DMS153 (cell line): ENCODE results near the gene GPX3.

Experiments used
- DNase-seq: peaks from one replicate; lab custom pipeline; 2025; lab: John Stamatoyannopoulos, UW

The GPX3 gene

GRCh38 chr5:151034422-151035379, 14.3 kb downstream of the GPX3 start:
- no peak for DNase-seq

- DNase-seq: no peak
Measured at GRCh38 chr5:151036556-151036955, 16.2 kb downstream of the GPX3 start.

- DNase-seq: no peak
Measured at GRCh38 chr5:151037561-151038411, 17.4 kb downstream of the GPX3 start.

GRCh38 chr5:151038412-151038745, 18.0 kb downstream of the GPX3 start:
- DNase-seq: no peak

- no peak for DNase-seq
Measured at GRCh38 chr5:151038801-151039238, 18.4 kb downstream of the GPX3 start.

- no peak for DNase-seq
Measured at GRCh38 chr5:151039665-151040064, 19.3 kb downstream of the GPX3 start.

GRCh38 chr5:151040211-151040747, 19.9 kb downstream of the GPX3 start:
- DNase-seq: no peak

GRCh38 chr5:151041577-151042268, 21.3 kb downstream of the GPX3 start:
- DNase-seq: no peak

- no peak for DNase-seq
Measured at GRCh38 chr5:151042453-151043093, 22.2 kb downstream of the GPX3 start.

- DNase-seq: no peak
Measured at GRCh38 chr5:151047814-151048425, 27.5 kb downstream of the GPX3 start.

- DNase-seq: no peak
Measured at GRCh38 chr5:151048526-151048925, 28.1 kb downstream of the GPX3 start.

GRCh38 chr5:151051066-151051930, 30.9 kb downstream of the GPX3 start:
- no peak for DNase-seq

GRCh38 chr5:151051931-151052608, 31.7 kb downstream of the GPX3 start:
- DNase-seq: no peak

- DNase-seq: no peak
Measured at GRCh38 chr5:151052836-151053235, 32.4 kb downstream of the GPX3 start.

GRCh38 chr5:151053796-151054462, 33.5 kb downstream of the GPX3 start:
- DNase-seq: no peak

- DNase-seq: no peak
Measured at GRCh38 chr5:151054709-151055108, 34.3 kb downstream of the GPX3 start.

GRCh38 chr5:151055336-151055735, 34.9 kb downstream of the GPX3 start:
- DNase-seq: no peak

- no peak for DNase-seq
Measured at GRCh38 chr5:151056379-151057325, 36.3 kb downstream of the GPX3 start.
